Rectal smooth muscle tissue (tissue), 1 donor: ENCODE data around the gene IL1RAP.
"Not testable (repeated sequence)": the region's sequence is repeated elsewhere in the genome, so short reads cannot be mapped to it uniquely, and the experiment has no call there.

ENCODE experiments used
- H3K27ac ChIP-seq: one replicate; pipeline ENCODE4 v1.7.0; 2013; ENCODE audit warnings: low read depth, low read length, inconsistent platforms
- H3K27me3 ChIP-seq: one replicate; pipeline ENCODE4 v1.7.0; 2013; ENCODE audit warnings: low read length; ENCODE audit not compliant: control insufficient read depth, insufficient read depth
- H3K36me3 ChIP-seq: one replicate; pipeline ENCODE4 v1.7.0; 2013; ENCODE audit warnings: low read length; ENCODE audit not compliant: control insufficient read depth, insufficient read depth
- H3K4me1 ChIP-seq: one replicate; pipeline ENCODE4 v1.7.0; 2013; ENCODE audit warnings: low read length; ENCODE audit not compliant: control insufficient read depth, insufficient read depth
- H3K4me3 ChIP-seq: one replicate; pipeline ENCODE4 v1.7.0; 2013; ENCODE audit warnings: low read length
- H3K9ac ChIP-seq: one replicate; pipeline ENCODE4 v1.7.0; 2013; ENCODE audit warnings: low read length

Gene IL1RAP

GRCh38 chr3:190677001-190677400, 163.1 kb downstream of the IL1RAP start:
- no peaks in the 10 kb centered on the region for H3K36me3 ChIP-seq
- H3K9ac ChIP-seq: no peak overlapping the region
- H3K4me1 ChIP-seq: no peaks in the 10 kb centered on the region
- H3K27ac ChIP-seq: no peak overlapping the region
- no peaks in the 10 kb centered on the region for H3K27me3 ChIP-seq
- no peak overlapping the region for H3K4me3 ChIP-seq

GRCh38 chr3:190677868-190678267, 164.0 kb downstream of the IL1RAP start:
- not testable (repeated sequence) for H3K36me3 ChIP-seq, H3K27ac ChIP-seq, H3K27me3 ChIP-seq, H3K4me3 ChIP-seq, H3K9ac ChIP-seq, H3K4me1 ChIP-seq

GRCh38 chr3:190680691-190681090, 166.8 kb downstream of the IL1RAP start:
- Histone ChIP-seq H3K4me3 (no peak overlapping the region), H3K27ac (no peak overlapping the region), H3K4me1 (no peaks in the 10 kb centered on the region), H3K36me3 (no peaks in the 10 kb centered on the region), H3K9ac (no peak overlapping the region), H3K27me3 (no peaks in the 10 kb centered on the region)

GRCh38 chr3:190684776-190685175, 170.9 kb downstream of the IL1RAP start:
- no peak overlapping the region for H3K27ac ChIP-seq
- no peak overlapping the region for H3K4me3 ChIP-seq
- H3K27me3 ChIP-seq: no peaks in the 10 kb centered on the region
- no peaks in the 10 kb centered on the region for H3K36me3 ChIP-seq
- no peak overlapping the region for H3K9ac ChIP-seq
- H3K4me1 ChIP-seq: no peaks in the 10 kb centered on the region

GRCh38 chr3:190686011-190686410, 172.1 kb downstream of the IL1RAP start:
- H3K36me3 ChIP-seq: no peaks in the 10 kb centered on the region
- no peaks in the 10 kb centered on the region for H3K4me1 ChIP-seq
- no peak overlapping the region for H3K27ac ChIP-seq
- no peak overlapping the region for H3K9ac ChIP-seq
- no peak overlapping the region for H3K4me3 ChIP-seq
- H3K27me3 ChIP-seq: no peaks in the 10 kb centered on the region

GRCh38 chr3:190690246-190690645, 176.4 kb downstream of the IL1RAP start:
- Histone ChIP-seq H3K36me3 (peaks cover 2% of the 10 kb centered on the region), H3K27me3 (no peaks in the 10 kb centered on the region), H3K4me1 (no peaks in the 10 kb centered on the region), H3K4me3 (no peak overlapping the region), H3K9ac (no peak overlapping the region), H3K27ac (no peak overlapping the region)

GRCh38 chr3:190692256-190692655, 178.4 kb downstream of the IL1RAP start:
- Histone ChIP-seq H3K4me1 (no peaks in the 10 kb centered on the region), H3K4me3 (no peak overlapping the region), H3K27ac (no peak overlapping the region), H3K9ac (no peak overlapping the region), H3K36me3 (peaks cover 2% of the 10 kb centered on the region), H3K27me3 (no peaks in the 10 kb centered on the region)

- Histone ChIP-seq H3K4me3 (no peak overlapping the region), H3K9ac (no peak overlapping the region), H3K27me3 (no peaks in the 10 kb centered on the region), H3K4me1 (no peaks in the 10 kb centered on the region), H3K27ac (no peak overlapping the region), H3K36me3 (peaks cover 2% of the 10 kb centered on the region)
Measured at GRCh38 chr3:190694335-190695001, 180.6 kb downstream of the IL1RAP start.

- Histone ChIP-seq H3K36me3 (peaks cover 2% of the 10 kb centered on the region), H3K9ac (no peak overlapping the region), H3K27ac (no peak overlapping the region), H3K27me3 (no peaks in the 10 kb centered on the region), H3K4me3 (no peak overlapping the region), H3K4me1 (no peaks in the 10 kb centered on the region)
Measured at GRCh38 chr3:190695225-190695624, 181.3 kb downstream of the IL1RAP start.

GRCh38 chr3:190695994-190696393, 182.1 kb downstream of the IL1RAP start:
- no peak overlapping the region for H3K27ac ChIP-seq
- no peaks in the 10 kb centered on the region for H3K4me1 ChIP-seq
- H3K4me3 ChIP-seq: no peak overlapping the region
- H3K27me3 ChIP-seq: no peaks in the 10 kb centered on the region
- no peak overlapping the region for H3K9ac ChIP-seq
- peaks cover 2% of the 10 kb centered on the region for H3K36me3 ChIP-seq

GRCh38 chr3:190696777-190697501, 183.1 kb downstream of the IL1RAP start:
- H3K36me3 ChIP-seq: peaks cover 2% of the 10 kb centered on the region
- no peak overlapping the region for H3K9ac ChIP-seq
- no peaks in the 10 kb centered on the region for H3K4me1 ChIP-seq
- no peaks in the 10 kb centered on the region for H3K27me3 ChIP-seq
- no peak overlapping the region for H3K4me3 ChIP-seq
- H3K27ac ChIP-seq: no peak overlapping the region

GRCh38 chr3:190697502-190697830, 183.6 kb downstream of the IL1RAP start:
- no peak overlapping the region for H3K27ac ChIP-seq
- H3K4me1 ChIP-seq: no peaks in the 10 kb centered on the region
- no peak overlapping the region for H3K4me3 ChIP-seq
- H3K9ac ChIP-seq: no peak overlapping the region
- peaks cover 2% of the 10 kb centered on the region for H3K36me3 ChIP-seq
- no peaks in the 10 kb centered on the region for H3K27me3 ChIP-seq

GRCh38 chr3:190697901-190698300, 184.0 kb downstream of the IL1RAP start:
- Histone ChIP-seq H3K27ac (no peak overlapping the region), H3K4me1 (no peaks in the 10 kb centered on the region), H3K27me3 (no peaks in the 10 kb centered on the region), H3K36me3 (peaks cover 2% of the 10 kb centered on the region), H3K9ac (no peak overlapping the region), H3K4me3 (no peak overlapping the region)
